Occipital lobe (tissue), 2 donors: ENCODE measurements around the gene ZNF462. TPM values are rescaled to one million over a fixed set of nuclear protein-coding genes. Genes with fewer than 3 reads are reported as not detected.
"Not testable (repeated sequence)": the region's sequence is repeated elsewhere in the genome, so short reads cannot be mapped to it uniquely, and the experiment has no call there.

Experiments
- DNase-seq: peaks from one replicate; lab custom pipeline; 2025; lab: John Stamatoyannopoulos, UW
- total RNA-seq: library from RNA; depleted of rRNA; stranded (reverse); fragments of >200 nt; gene quantifications from one replicate; pipeline ENCODE4 v1.2.3, GENCODE V29; 2014

ZNF462 gene
- total RNA-seq, 1 donor from 2014 or later = 163 TPM

DNA sequence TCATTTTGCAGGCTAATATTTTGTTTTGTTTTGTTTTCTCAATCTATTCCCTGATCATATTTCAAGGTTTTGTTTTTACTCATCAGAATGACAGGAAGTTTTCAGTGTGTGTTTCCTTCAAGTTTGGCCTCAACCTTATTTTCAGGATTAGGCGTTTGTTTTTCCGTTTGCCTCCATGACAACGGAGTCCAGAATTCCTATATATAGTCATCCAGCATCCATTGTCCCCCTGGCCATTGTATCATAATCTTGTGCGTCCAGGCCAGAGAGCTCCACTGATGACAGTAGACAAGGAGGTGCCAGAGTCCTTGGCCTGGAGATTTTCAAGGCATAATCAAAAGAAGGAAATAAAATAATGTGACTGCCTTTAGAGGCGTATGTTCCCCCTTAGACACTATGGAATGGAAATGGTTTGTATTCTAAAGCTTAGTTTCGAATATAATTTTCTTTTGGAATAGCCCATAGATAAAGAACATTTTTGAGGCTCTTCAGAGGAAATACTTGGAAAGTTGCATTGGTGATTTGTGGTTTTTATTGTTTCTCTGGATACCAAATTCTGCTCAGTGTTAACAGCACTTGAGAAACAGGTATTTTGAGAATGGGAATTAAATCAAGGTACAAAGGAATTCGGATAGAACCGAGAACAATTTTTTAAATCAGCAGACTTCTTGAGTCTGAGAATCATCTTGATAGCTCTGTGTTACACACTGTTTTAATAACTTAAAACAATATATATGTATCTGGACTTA, 99.8 kb downstream of the ZNF462 start:
- no peak for DNase-seq

DNA sequence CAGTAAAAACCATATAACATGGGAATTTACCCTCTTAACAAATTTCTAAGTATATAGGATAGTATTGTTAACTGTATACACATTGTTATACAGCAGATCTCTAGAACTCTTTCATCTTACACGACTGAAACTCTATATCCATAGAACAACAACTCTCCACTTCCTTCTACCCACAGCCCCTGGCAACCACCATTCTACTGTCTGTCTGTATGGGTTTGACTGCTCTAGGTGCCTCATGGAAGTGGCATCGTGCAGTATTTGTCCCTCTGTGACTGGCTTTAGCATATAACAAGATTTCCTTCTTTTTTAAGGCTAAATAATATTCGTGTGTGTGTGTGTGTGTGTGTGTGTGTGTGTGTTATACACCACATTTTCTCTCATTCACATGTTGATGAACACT, 100.7 kb downstream of the ZNF462 start:
- DNase-seq = no peak

DNA sequence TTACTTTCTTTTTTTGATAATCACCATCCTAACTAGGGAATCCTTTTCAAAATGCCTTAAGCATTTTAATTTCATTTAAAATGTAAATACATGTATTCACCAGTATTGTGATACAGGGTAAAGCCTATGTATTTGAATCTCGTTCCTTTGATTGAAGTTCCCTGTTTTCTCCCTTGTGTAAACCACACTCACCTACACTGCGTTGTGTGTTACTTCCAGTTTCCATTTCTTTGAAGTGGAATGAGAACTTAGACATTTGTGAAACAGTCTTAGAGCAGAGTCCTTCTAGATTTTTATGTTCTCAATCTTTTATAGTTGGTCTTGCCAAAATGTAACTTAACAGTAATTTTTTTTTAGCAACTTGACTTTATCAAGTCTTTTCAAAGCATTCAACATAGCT, 101.4 kb downstream of the ZNF462 start:
- DNase-seq = no peak

DNA sequence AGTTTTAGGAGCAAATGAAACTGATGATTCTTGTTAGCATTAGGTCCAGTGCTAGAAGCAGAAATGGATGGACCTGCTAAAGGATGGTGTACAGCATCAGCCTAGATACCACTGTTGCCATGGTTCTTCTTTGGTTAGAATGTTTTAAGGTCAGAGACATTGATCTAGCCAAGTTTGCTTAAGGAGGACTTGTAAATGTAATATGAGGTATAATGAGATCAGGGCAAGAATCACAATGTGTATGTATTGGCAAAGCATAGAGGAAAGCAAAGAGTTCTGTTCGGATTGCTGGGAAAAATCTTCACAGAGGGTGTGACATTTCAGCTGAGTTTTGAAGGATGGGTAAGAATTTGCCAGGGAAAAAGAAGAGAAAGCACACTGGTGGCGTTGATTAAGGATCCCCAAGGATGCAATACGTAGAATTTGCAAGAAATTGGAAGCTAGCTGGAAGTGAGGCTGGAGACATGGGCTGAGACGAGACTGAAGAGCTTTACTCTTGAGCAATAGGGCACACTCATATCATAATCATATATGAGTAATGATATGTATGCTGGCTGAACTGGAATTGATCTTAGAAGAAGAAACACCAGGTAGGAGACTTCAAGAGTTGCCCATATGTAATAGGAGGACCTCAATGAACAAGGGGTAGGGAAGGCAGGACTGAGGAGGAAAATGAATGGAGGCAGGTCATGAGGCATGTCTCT, 102.0 kb downstream of the ZNF462 start:
- DNase-seq = no peak

DNA sequence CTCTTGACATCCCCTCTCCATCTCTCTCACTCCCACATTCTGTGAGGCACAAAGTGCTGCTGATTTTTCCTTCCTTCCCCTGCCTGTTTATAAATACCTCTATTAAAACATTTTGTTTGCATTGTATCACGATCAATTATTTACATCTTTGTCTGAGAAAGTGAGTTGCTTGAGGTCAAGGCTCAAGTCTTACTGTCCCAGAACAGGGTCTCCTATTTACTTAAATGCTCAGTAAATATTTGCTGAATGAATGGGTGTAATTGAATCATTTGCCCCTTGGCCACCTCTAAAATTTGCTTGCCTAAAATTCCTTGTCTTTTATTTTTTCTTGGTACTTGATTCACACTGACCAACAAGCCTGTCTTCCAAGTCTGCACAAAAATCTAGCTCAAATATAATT, 103.5 kb downstream of the ZNF462 start:
- no peak for DNase-seq

DNA sequence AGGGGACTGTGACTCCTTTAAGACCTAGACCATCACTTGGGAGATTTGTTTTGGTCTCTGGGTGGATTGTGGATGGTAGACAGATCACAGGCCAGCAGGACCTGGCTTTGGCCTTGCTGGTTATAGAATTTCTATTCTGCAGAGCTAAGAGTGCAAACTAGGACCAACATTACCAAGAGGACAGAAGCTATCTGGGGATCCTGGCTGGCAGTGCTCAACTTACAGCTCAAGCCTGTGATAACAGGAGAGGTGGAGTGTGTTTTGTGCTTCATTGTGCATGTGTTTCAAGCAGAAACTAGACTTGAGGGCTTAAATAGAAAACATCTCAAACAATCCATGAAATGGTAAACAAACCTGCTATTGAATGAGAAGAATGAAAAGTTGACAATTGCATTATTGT, 106.7 kb downstream of the ZNF462 start:
- no peak for DNase-seq

DNA sequence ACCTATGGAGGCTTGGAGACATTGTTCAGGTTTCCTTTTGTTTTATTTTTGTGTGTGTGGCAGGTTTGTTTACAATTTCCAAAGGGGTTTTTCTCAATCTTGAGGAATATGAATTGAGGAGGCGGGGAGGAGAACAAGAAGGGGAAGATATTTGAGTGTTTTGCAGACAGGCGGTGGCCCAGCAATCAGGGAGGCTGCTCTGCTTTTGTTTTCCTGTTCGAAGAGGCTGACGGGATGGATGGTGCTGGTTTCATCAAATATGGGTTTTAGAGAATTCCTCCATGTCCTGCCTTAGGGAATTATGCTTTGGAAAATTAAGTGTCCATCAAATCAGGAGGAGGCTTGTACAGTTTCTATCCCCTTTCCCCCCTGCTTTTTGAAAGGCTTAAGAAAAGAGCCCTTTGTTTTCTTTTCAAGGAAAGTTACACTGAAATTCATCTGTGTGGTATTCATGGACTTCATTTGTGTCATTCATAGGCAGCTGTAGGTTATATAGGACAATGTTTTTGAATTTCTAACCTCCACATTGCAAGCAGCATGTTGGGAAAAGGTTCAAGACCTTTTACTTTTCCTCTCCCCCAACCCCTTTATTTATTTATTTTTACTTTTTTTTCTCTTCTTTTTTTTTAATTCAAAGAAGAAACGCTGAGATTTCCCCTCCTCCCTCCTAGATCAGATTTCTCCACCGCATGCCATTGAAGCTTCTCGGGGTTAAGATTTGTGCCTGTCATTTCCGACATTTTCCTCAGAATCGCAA, 107.4 kb downstream of the ZNF462 start:
- no peak for DNase-seq

DNA sequence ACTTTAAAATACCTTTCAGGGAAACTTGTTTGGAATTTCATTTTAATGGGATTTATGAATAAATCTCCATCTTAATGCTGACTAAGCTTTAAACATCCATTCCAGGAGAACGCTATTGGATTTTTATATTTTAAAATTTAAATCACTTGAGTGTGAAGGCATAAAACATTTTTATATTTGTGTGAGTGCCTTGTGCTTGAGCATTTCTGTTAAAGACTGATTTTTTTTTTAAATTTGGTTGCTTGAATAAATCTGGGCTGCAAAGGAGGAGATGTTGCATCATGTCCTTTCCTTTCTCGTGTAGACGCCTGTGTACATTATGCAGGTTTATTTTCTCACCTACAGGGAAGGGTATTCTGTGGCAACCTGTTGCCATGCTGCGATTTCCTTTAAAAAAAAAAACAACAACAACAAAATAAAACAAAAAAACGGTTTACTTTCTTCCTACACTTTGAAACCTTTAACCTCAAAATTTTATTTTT, 108.1 kb downstream of the ZNF462 start:
- no peak for DNase-seq

DNA sequence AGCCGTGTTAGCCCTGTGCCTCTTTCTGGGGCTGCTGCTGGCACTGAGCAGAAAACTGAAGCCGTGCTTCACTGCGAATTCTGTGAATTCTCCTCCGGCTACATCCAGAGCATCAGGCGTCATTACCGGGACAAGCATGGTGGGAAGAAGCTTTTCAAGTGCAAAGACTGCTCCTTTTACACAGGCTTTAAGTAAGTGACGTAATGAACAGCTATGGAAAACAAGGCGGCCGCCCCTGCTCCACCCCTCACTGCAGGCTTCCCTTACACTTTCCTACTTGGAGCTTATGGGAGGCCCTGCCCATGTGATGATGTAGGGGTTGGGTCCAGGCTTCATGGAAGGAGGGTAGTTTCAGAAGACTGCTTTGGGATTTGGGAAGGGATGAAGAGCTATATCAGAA, 109.1 kb downstream of the ZNF462 start:
- no peak for DNase-seq

DNA sequence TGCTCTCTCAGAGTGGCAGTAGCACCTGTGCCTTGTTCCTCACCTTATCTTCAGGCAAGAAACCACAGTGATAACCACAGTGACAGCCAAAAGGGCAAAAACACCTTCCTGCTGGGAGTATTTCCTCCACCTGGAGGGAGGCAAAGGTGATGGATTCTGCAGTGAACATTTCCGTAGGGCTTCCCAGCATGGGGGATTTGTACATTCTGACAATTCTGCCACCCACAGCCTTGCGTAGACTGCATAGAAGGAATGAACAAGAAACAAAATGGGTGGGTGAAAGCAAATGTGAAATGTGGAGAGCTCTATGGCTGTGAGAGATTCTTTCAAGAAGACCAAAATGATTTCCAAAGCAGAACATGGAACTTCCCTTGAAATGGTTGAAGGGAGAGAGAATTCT, 111.4 kb downstream of the ZNF462 start:
- no peak for DNase-seq

DNA sequence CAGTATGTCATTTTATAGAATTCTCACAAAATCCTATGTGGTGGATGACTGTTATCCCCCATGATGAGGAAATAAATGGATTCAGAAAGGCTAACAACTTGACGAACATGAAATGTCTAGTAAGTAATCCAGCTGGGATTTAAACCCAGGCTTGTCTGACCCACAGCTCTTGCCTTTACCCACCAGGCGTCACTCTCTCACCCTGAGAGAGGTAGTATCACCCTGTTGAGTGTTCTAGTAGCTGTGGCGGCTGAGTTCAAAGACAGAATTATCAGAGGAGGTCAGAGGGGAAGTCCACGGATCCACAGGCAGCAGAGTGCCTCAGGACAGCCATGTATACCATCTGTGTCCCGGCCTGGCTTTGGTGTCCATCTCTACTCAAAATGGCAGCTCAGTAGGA, 113.8 kb downstream of the ZNF462 start:
- DNase-seq = no peak

DNA sequence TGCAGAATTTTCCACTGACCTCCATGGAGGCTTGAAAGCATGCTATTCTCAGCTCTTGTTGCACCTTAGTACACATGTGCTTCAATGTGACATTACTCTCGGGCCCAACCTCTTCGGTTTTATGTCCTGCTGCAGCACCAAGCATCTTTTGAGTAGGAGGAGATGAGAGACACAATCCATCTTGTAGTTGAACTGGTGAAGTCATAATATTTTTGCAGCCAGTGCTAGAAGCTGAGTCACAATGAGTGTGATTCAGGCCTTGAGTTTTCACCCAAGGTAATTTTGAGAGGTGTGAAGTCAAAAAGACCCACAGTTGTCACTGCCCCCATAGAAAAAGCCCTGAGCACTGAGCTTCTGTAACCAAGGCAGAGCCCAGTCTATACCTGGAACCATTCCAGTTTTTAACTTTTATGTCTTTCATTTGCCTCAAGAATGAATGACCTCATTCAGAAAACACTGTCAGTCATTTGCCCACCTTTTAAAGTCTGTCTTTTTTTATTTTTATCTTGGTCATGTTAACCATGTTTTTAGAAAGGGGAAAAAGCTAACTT, 117.7 kb downstream of the ZNF462 start:
- peak; percentile 43 for DNase-seq

DNA sequence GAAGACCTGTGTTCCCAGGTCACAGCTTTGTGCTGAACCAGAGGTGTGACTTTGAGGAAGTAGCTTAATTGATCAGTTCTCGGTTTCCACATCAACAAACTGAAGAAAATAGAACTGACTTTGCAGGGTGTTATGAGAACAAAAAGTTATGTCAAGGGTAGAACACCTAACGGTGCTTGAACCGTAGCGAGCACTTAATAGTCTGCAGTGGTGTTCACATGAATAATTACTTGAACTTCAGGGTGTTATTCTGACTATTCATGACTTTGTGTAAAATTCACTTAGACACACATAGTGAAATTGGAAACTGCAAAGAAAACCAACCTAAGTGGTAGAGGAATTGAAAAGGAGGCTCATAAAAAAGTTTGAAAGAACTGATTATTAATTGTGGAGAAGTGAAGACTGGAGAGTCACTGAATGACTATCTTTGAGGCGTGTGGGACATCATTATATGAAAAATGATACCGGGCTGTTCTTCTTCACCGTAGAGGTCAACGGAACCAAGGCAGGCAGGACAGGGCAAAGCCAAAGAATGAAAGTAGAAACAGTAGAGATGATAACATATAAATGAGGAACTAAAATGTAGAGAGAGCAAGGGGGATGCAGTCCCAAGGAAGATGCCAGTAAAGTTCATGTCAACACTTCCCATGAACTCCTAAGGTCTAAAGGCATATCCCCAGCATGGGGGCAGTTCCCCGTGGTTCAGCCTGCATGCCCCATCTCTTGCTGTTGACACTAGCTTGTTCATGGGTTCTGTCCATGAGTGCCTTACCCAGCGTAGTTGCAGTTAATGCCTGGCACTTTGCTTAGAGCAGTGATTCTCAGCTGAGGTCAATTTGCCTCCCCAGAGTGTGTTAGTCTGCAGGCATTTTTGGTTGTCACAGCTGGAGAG, 118.7 kb downstream of the ZNF462 start:
- no peak for DNase-seq

DNA sequence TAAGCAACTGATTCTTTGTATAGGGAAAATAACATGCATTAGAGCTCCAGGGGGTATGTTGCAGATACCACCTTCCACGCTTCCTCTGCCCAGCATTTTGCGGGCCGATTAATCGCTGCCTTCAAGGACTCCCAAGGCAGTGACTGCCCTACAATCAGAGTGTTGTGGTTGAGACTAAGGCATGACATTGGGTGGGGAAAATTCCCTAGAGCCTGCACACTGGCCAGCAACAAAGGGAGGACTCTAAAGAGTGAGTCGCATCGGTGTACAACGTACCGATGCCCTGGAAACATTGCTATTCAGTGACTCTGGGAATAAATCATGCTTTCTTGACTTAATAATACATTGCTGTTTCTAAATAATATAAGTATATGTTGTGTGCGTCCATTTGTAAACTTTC, 119.7 kb downstream of the ZNF462 start:
- DNase-seq = no peak

DNA sequence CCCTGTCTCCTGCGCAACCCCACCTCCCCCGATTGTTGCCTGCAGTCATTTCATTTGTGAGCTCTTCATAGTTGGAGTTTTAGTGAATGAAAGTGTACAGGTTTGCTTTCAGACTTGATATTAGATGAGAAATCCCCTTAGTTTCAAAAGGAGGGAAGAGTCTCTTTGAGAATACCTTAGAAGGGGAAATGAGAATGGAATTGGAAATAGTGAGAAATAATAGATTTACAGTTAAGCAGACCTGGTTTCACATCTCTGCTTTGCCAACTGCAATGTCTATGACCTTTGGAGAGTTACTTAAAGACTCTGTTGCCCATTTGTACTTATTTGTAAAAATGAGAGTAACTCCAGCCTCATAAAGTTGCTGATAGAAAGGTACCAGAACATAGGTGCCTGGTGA, 120.4 kb downstream of the ZNF462 start:
- no peak for DNase-seq

DNA sequence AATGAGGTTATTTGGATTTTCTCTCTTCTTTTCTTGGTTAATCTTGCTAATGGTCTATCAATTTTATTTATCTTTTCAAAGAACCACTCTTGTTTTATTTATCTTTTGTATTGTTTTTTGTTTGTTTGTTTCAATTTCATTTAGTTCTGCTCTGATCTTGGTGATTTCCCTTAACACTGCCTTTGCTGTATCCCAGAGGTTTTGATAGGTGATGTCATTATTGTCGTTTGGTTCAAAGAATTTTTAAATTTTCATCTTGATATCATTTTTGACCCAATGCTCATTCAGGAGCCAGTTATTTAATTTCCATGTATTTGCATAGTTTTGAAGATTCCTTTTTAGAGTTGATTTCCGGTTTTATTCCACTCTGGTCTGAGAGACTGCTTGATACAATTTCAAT, 126.9 kb downstream of the ZNF462 start:
- DNase-seq = not testable (repeated sequence)

DNA sequence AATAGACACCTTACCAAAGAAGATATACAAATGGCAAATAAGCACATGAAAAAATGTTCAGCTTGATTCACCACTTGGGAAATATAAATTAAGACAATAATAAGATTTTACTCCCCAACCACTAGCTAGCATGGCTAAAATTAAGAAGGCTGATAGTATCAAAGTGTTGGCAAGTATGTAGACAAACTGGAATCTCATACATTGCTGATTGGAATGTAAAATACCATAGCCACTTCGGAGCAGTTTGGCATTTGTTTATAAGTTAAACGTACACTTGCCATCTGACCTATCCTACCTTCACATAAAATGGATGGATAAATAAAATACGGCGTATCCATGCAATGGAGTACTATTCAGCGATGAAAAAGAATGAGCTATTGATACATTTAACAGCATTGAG, 129.2 kb downstream of the ZNF462 start:
- DNase-seq = no peak

DNA sequence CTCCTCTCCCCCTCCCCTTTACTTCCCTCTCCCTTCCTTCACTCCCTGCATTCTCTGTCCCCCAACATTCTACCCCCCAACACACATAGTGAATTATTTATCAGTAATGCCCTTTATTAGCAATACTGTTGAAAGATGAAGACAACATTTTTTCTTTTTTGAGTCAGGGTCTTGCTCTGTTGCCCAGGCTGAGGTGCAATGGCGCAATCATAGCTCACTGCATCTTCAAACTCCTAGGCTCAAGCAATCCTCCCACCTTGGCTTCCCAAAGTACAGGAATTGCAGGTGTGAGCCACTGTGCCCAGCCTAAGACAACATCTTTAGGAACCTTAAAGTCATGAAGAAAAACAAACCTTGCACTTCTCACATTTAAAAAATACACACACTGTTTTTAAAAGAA, 130.6 kb downstream of the ZNF462 start:
- DNase-seq = no peak

DNA sequence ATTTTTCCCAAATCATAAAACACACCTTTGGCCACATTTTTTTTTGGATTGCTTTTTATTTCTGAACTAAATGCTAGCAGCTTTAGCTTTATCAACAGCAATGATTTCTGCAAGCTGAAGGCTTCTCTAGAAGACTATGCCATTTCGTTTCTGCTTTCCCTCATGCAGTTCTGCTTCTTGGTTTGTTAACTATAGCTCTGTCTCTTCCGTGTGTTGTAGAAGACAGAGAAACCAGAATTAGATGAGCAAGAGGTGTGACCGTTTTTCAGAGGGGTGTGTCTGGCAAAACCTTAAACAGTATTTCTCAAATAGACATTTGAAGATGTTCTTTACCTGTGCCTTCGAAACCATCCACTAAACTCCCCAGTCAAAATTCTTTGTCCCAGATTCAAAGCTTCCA, 131.5 kb downstream of the ZNF462 start:
- DNase-seq = no peak

DNA sequence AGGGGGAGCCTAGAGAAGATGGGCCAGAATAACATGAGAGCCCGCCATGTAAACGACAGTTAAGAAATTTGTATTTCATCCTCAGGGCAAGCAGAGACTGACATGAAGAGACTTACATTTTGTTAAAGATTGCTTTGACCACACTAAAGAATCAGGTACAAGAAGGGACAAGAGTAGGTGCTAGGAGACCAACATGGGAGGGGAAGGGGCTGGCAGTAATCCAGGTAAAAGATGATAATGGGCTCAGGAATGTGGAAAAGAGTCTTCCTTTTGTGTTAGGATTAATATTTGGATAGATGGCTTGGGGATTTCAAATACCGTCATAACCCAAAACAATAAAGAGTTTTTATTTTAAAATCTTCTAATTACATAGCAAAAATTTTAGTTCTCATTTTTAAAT, 137.3 kb downstream of the ZNF462 start:
- DNase-seq = no peak

DNA sequence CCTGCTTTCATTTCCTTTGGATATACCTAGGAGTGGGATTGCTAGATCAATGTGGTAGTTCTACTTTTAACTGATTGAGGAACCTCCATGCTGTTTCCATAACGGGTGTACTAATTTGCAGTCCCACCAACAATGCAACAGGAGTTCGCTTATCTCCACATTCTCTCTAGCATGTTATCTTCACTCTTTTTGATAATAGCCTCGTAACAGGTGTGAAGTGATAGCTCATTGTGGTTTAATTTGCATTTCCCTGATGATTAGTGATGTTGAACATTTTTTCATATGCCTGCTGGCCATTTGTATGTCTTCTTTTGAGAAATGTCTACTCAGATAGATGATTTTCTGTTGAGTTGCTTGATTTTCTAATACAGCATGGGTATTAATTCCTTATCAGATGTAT, 142.2 kb downstream of the ZNF462 start:
- no peak for DNase-seq
